Adrenal gland (tissue), 5 donors: Measurements from ENCODE around the gene CHST11.

Source experiments
- CTCF ChIP-seq, 6 experiments: fragments of 450-650 bp in 4 of 6; fragments of 200-600 bp in 2 of 6; sonication (generic) in 1 of 6; IDR thresholded peaks; 1 replicate in 5 of 6; 2 replicates in 1 of 6; pipeline versions ENCODE4 v1.5.1 to v1.8.0; 2016 to 2021; ENCODE audit warnings: antibody characterized with exemption in 6 of 6, mild to moderate bottlenecking in 2 of 6, moderate library complexity in 1 of 6
- POLR2A ChIP-seq, 2 donors: fragments of 450-650 bp; IDR thresholded peaks; one replicate each; pipeline ENCODE4 v1.6.1; 2017; ENCODE audit warnings: antibody characterized with exemption in 2 of 2, mild to moderate bottlenecking in 2 of 2, moderate library complexity in 1 of 2
- donor health status: DM: no; HTN: no; CAD: no.

GRCh38 chr12:104738776-104739642 lies 282.3 kb downstream of the CHST11 start:
- TF ChIP-seq CTCF (IDR thresholded peaks at IDR 0.05) (no peak), POLR2A (IDR thresholded peaks at IDR 0.05) (no peak)
